NT2/D1 (cell line): ENCODE measurements around the gene LRRK1.

ENCODE experiments used
- SUZ12 ChIP-seq: IDR thresholded peaks from 2 replicates; pipeline ENCODE4 v1.6.1; 2011; ENCODE audit not compliant: insufficient read length, insufficient read depth; ENCODE audit errors: extremely low read depth
- YY1 ChIP-seq: IDR thresholded peaks from 2 replicates; pipeline ENCODE4 v1.6.1; 2011; ENCODE audit not compliant: insufficient read length, insufficient read depth
- ZNF274 ChIP-seq: IDR thresholded peaks from 2 replicates; pipeline ENCODE4 v1.6.1; 2011; ENCODE audit warnings: mild to moderate bottlenecking, low read depth, low read length

- TF ChIP-seq ZNF274: no peak
- TF ChIP-seq SUZ12: no peak
- TF ChIP-seq YY1: no peak
These were observed 83.9 kb downstream of the LRRK1 start for GRCh38 chr15:101003081-101003480.
